Activated CD8-positive, alpha-beta memory T cell treated with anti-CD3 and anti-CD28 coated beads for 24 hours (primary cell): ENCODE results near the gene PRKN.

ENCODE experiments used
- DNase-seq: peaks from one replicate; pipeline ENCODE4 v3.0.0-alpha.2; 2020

The PRKN gene

GRCh38 chr6:162222521-162222920, 505.0 kb downstream of the PRKN start:
- DNase-seq, result no peak

GRCh38 chr6:162220876-162221275, 506.7 kb downstream of the PRKN start:
- no peak for DNase-seq

- no peak for DNase-seq
Measured at GRCh38 chr6:162219266-162219665, 508.3 kb downstream of the PRKN start.

GRCh38 chr6:162217811-162218493, 509.6 kb downstream of the PRKN start:
- DNase-seq, result no peak

GRCh38 chr6:162217058-162217457, 510.5 kb downstream of the PRKN start:
- no peak for DNase-seq

- no peak for DNase-seq
Measured at GRCh38 chr6:162211777-162212176, 515.8 kb downstream of the PRKN start.

- DNase-seq, result no peak
Measured at GRCh38 chr6:162211022-162211421, 516.5 kb downstream of the PRKN start.

- DNase-seq, result no peak
Measured at GRCh38 chr6:162203287-162203686, 524.3 kb downstream of the PRKN start.

- DNase-seq, result no peak
Measured at GRCh38 chr6:162200945-162201690, 526.4 kb downstream of the PRKN start.

GRCh38 chr6:162200041-162200440, 527.5 kb downstream of the PRKN start:
- no peak for DNase-seq

- DNase-seq, result no peak
Measured at GRCh38 chr6:162198925-162199324, 528.6 kb downstream of the PRKN start.

- no peak for DNase-seq
Measured at GRCh38 chr6:162198076-162198475, 529.5 kb downstream of the PRKN start.

GRCh38 chr6:162195441-162195840, 532.1 kb downstream of the PRKN start:
- no peak for DNase-seq

- DNase-seq, result no peak
Measured at GRCh38 chr6:162190981-162191380, 536.6 kb downstream of the PRKN start.

GRCh38 chr6:162187168-162187935, 540.2 kb downstream of the PRKN start:
- DNase-seq, result no peak

GRCh38 chr6:162184465-162184864, 543.1 kb downstream of the PRKN start:
- DNase-seq, result no peak

GRCh38 chr6:162181741-162182401, 545.7 kb downstream of the PRKN start:
- DNase-seq, result no peak

GRCh38 chr6:162181111-162181510, 546.5 kb downstream of the PRKN start:
- no peak for DNase-seq

- no peak for DNase-seq
Measured at GRCh38 chr6:162179196-162179951, 548.2 kb downstream of the PRKN start.

GRCh38 chr6:162178666-162179065, 548.9 kb downstream of the PRKN start:
- DNase-seq, result no peak

- DNase-seq, result no peak
Measured at GRCh38 chr6:162178266-162178665, 549.3 kb downstream of the PRKN start.

GRCh38 chr6:162177746-162178145, 549.8 kb downstream of the PRKN start:
- no peak for DNase-seq
